NB4 (cell line): ENCODE data around the gene HS3ST2.

Source experiments
- MAX ChIP-seq: IDR thresholded peaks from 2 replicates; pipeline ENCODE4 v1.6.1; 2011; ENCODE audit warnings: low read depth, low read length
- MYC ChIP-seq: IDR thresholded peaks from 2 replicates; pipeline ENCODE4 v1.6.1; 2011; ENCODE audit warnings: low read depth, low read length
- POLR2A ChIP-seq: IDR thresholded peaks from 2 replicates; pipeline ENCODE4 v1.6.1; 2011; ENCODE audit warnings: mild to moderate bottlenecking; ENCODE audit not compliant: insufficient read length; ENCODE audit errors: extremely low read depth
- TF ChIP-seq, protein P1 (sequence below): IDR thresholded peaks from one replicate; pipeline ENCODE4 v1.5.1; 2012; ENCODE audit warnings: low read depth, low read length

DNA sequence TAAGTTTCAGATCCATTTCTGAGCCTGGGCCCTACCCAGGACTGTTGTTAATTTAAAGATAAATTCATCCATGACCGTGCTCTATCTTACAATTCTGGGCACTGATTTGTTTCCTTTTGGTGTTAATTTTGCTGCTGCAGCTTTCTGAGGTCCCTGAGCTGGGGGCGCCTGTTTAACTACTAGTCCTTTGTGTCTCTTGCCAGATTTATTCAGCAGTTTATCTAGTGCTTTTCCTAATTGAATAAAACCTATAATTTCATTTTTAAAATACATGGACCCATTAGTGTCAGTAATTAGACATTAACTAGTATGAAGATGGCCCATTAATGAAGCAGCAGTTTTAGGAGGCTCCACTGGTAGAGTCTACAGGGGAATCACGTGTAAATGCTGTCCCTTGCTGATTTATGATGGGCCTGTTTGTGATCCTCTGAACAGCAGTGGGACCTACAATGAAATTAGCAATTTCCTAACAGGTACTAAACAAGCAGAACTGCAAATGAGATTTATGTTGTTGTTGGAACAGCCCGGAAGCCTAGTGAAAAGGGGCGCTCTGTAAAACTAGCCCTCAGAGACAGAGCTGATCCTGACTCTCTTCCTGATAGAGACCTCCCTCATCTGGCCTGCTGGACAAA is 54.7 kb downstream of the HS3ST2 start:
- no peak for TF ChIP-seq POLR2A
- TF ChIP-seq, protein P1, sequence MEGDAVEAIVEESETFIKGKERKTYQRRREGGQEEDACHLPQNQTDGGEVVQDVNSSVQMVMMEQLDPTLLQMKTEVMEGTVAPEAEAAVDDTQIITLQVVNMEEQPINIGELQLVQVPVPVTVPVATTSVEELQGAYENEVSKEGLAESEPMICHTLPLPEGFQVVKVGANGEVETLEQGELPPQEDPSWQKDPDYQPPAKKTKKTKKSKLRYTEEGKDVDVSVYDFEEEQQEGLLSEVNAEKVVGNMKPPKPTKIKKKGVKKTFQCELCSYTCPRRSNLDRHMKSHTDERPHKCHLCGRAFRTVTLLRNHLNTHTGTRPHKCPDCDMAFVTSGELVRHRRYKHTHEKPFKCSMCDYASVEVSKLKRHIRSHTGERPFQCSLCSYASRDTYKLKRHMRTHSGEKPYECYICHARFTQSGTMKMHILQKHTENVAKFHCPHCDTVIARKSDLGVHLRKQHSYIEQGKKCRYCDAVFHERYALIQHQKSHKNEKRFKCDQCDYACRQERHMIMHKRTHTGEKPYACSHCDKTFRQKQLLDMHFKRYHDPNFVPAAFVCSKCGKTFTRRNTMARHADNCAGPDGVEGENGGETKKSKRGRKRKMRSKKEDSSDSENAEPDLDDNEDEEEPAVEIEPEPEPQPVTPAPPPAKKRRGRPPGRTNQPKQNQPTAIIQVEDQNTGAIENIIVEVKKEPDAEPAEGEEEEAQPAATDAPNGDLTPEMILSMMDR, result no peak
- no peak for TF ChIP-seq MAX
- no peak for TF ChIP-seq MYC
